Stimulated activated naive B cell treated with anti-CD40 and anti-IgM and Interleukin-4, amounts not matched to agents 10 μg/mL and 1 μg/mL and 100 μg/mL, for 72 hours (primary cell): ENCODE results near the gene TCEANC2.
A peak's percentile ranks its signal among the peaks of the same experiment; 100 is the strongest.
"Not testable (repeated sequence)": the region's sequence is repeated elsewhere in the genome, so short reads cannot be mapped to it uniquely, and the experiment has no call there.

Experiments
- ATAC-seq, 2 donors: fragments of 150-1000 bp; cut with Tn5 transposase; replicated peaks; 2 replicates each; pipeline ENCODE4 v1.10.0; 2021; ENCODE audit warnings: moderate library complexity in 1 of 2
- DNase-seq: peaks from one replicate; pipeline ENCODE4 v3.0.0; 2021
- H3K27ac Mint-ChIP-seq: one replicate; pipeline ENCODE4 v1.8.0; 2022; ENCODE audit warnings: mild to moderate bottlenecking, mixed read lengths
- H3K27me3 Mint-ChIP-seq, 2 donors: one replicate each; pipeline ENCODE4 v1.8.0; 2022; ENCODE audit warnings: mixed read lengths in 2 of 2
- H3K36me3 Mint-ChIP-seq, 2 donors: one replicate each; pipeline ENCODE4 v1.8.0; 2022; ENCODE audit warnings: mixed read lengths in 2 of 2, mild to moderate bottlenecking in 1 of 2
- H3K4me1 Mint-ChIP-seq, 2 donors: one replicate each; pipeline ENCODE4 v1.8.0; 2022; ENCODE audit warnings: mixed read lengths in 2 of 2, mild to moderate bottlenecking in 1 of 2
- H3K4me3 Mint-ChIP-seq, 2 donors: one replicate each; pipeline ENCODE4 v1.8.0; 2022; ENCODE audit warnings: mild to moderate bottlenecking in 2 of 2, mixed read lengths in 2 of 2, moderate library complexity in 1 of 2
- H3K9me3 Mint-ChIP-seq, 2 donors: one replicate each; pipeline ENCODE4 v1.8.0; 2022; ENCODE audit warnings: mixed read lengths in 2 of 2, mild to moderate bottlenecking in 1 of 2

The TCEANC2 gene

DNA sequence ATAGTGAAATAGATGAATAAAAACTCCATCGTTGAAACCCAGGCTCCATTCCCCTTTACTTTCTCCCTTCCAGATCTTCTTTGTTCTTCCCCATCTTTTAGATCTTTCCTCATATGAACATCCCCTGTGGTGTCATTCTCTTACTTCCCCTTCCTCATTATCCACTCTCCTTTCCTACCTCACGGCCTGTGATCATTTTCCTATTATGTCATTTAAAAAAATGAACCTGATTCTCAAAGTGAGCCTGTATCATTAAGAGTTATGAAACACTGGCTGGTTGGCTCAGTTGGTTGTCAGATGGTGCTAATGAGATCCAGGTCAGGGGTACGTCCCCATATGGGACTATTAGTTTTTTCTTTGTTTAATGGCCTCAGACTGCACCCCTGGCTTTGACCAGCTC, 38.3 kb downstream of the TCEANC2 start:
- Mint-ChIP-seq H3K36me3 (peaks cover 16 to 18% of the 10 kb centered on the region in 2 donors), H3K4me1 (peaks cover 2 to 9% of the 10 kb centered on the region in 2 donors), H3K4me3 (no peak overlapping the region), H3K27me3 (no peaks in the 10 kb centered on the region), H3K27ac (no peak overlapping the region), H3K9me3 (no peaks in the 10 kb centered on the region)
- DNase-seq = no peak
- no peak for ATAC-seq

DNA sequence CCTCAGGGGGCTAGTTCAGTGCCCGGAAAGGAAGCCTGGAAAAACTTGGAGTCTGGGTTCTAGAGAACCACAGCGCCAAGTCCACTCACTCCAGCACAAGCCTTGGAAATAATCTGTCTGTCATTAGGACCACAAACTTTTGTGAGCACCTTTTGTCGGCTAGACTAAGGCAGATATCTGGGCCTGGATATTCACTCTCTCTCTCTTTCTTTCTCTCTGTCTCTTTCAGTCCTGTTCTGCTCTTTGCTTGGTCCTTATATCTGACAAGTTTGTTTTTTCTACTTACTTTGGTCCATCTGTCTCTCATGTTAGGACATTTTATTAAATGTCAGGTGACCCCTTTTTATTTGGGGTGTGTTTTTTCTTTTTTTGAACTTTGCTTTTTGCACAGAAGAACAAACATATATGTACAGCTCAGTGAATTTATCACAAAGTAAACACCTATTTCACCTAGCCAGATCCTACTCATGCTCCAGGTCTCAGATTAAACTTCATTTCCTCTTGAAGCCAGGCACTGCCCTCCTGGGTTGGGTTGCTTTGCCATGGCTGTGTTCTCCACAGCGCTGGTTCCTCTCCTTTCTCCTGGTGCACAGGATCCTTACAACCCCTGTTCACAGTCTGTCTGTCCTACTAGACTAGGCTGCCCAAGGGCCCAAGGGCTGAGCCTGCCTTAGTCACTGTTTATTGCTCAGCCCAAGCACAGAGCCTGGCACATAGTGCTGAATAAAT, 40.8 kb downstream of the TCEANC2 start:
- Mint-ChIP-seq H3K4me3 (no peak overlapping the region), H3K9me3 (no peaks in the 10 kb centered on the region), H3K27me3 (no peaks in the 10 kb centered on the region), H3K4me1 (peaks cover 4 to 13% of the 10 kb centered on the region in 2 donors), H3K27ac (no peak overlapping the region), H3K36me3 (peaks cover 21 to 33% of the 10 kb centered on the region in 2 donors)
- no peak for DNase-seq
- ATAC-seq = no peak

DNA sequence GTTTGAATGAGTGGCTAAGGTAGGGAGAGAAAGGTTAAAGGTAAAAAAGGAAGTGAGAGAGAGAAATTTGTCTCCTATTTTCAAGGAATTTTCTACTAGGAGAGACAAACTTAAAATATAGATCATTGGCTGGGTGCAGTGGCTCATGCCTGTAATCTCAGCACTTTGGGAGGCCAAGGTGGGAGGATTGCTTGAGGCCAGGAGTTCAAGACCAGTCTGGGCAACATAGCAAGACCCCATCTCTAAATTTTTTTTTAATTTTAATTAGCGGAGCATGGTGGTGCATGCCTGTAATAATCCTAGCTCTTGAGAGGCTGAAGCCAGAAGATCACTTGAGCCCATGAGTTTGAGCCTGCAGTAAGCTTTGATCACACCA, 41.3 kb downstream of the TCEANC2 start:
- not testable (repeated sequence) for H3K27me3 Mint-ChIP-seq, H3K27ac Mint-ChIP-seq, ATAC-seq, H3K9me3 Mint-ChIP-seq, H3K4me3 Mint-ChIP-seq, DNase-seq
- Mint-ChIP-seq H3K36me3 (peaks cover 21 to 34% of the 10 kb centered on the region in 2 donors), H3K4me1 (peaks cover 4 to 13% of the 10 kb centered on the region in 2 donors)

DNA sequence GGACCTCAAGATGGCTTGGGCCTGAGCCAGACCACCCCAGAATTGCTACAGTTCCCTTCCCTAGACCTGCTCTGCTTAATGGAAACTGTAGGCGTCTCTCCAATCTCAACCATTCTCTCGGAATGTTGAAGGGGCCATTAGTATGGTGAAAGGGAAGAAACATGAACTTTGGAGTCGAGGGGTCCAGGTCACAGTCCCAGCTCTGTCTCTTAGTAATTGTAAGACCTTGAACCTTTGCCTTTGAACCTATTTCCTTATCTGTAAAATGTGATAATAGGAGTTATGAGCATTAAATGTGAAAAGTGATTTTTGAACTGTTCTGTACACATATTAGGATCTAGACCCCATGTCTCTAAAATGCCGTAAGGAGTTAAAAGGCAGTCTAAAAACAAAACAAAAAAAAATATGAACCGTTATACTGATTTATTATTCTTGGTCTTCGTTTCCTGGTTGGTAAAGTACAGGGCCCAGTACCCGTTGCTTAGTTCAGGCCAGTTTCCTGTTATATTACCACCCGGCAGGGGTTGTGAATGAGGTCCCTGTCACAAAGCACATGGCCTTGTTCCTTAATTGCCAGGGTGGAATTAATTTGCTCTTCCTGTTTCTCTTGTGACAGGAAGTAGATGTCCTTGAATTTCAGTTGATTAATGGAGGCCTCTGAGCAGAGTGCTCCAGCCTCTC, 42.3 kb downstream of the TCEANC2 start:
- peaks cover 4 to 13% of the 10 kb centered on the region in 2 donors for H3K4me1 Mint-ChIP-seq
- DNase-seq (no peak), ATAC-seq (no peak)
- no peaks in the 10 kb centered on the region for H3K9me3 Mint-ChIP-seq
- H3K27me3 Mint-ChIP-seq = no peaks in the 10 kb centered on the region
- no peak overlapping the region for H3K27ac Mint-ChIP-seq
- peaks cover 26 to 39% of the 10 kb centered on the region in 2 donors for H3K36me3 Mint-ChIP-seq
- no peak overlapping the region for H3K4me3 Mint-ChIP-seq

DNA sequence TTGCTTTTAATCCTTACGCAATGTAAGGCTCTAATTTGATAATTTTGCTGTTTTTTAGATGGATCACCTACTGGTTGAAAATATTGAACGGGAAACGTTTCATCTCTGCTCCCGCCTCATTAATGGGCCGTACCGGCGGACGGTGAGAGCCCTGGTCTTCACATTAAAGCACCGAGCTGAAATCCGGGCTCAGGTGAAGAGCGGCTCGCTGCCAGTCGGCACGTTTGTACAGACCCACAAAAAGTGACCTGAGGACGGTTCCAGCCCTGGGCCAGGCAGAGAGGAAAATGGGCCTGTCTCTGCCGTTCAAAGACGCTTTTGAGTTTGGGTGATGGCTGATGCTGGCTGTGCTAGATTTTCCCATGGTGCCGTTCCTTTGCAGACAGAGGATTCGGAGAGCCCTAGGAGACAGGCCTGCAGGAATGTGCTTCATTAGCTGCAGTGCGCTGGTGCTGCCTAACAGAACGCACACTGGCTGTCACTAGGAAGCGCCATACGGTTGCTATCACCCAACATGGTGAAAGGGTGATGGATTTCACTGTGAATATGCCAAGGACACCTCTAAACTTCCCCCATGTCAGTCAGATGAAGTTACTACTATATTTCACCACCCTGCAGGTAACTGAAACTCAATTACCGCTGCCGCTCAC, 42.9 kb downstream of the TCEANC2 start:
- no peak for DNase-seq

DNA sequence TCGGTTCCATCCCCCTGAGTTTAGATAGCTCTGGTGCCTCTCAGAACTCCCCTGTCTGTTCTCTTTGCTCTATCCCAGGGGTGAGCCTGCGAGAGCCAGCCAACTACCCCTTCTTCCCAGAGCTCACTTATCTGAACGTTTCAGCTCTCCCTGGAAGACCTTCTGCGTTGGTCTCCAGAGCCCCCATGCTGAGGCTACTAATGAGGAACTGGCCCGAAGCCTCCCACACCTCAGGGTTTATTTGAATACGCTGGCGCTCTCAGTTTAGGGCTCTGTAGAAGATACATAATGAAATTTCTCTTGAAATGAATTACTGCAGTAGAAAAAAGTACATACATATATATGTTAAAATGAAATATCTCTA, 43.5 kb downstream of the TCEANC2 start:
- H3K27ac Mint-ChIP-seq = no peak overlapping the region
- ATAC-seq = peak in 1 of 2 donors; percentile 73
- H3K4me1 Mint-ChIP-seq = peaks cover 4 to 13% of the 10 kb centered on the region in 2 donors
- no peak overlapping the region for H3K4me3 Mint-ChIP-seq
- H3K27me3 Mint-ChIP-seq = no peaks in the 10 kb centered on the region
- no peak for DNase-seq
- no peaks in the 10 kb centered on the region for H3K9me3 Mint-ChIP-seq
- H3K36me3 Mint-ChIP-seq = peaks cover 30 to 43% of the 10 kb centered on the region in 2 donors

More for the DNA sequence above, 42.9 kb downstream of the TCEANC2 start:
- peaks cover 4 to 13% of the 10 kb centered on the region in 2 donors for H3K4me1 Mint-ChIP-seq
- H3K27me3 Mint-ChIP-seq = no peaks in the 10 kb centered on the region
- H3K4me3 Mint-ChIP-seq = no peak overlapping the region
- H3K9me3 Mint-ChIP-seq = no peaks in the 10 kb centered on the region
- peaks cover 31 to 44% of the 10 kb centered on the region in 2 donors for H3K36me3 Mint-ChIP-seq
- ATAC-seq = peak in 1 of 2 donors; percentile 56
- H3K27ac Mint-ChIP-seq = no peak overlapping the region

DNA sequence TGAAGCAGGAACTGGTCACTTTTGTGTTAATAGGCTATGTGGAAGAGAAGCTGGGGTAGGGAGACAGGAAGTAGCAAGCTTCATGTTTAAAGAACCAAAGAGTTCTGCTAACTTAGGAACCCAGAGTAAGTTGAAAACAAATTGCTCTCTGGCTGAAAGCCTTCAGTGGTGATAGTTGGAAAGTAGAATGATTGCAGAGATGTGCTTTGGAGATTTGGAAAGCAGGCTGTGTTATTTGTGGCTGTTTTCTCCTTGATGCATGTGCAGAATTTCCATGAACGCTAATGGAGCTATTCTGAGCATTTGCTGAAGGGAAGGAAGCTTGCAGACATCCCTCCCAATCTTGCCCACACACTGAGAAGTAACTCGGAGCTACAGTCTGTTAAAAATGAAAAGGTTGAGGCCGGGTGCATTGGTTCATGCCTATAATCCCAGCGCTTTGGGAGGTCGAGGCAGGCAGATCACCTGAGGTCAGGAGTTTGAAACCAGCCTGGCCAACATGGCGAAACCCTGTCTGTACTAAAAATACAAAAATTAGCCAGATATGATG, 45.7 kb downstream of the TCEANC2 start:
- Mint-ChIP-seq H3K4me3 (no peak overlapping the region), H3K27me3 (no peaks in the 10 kb centered on the region), H3K36me3 (peaks cover 43 to 53% of the 10 kb centered on the region in 2 donors), H3K4me1 (peaks cover 4 to 13% of the 10 kb centered on the region in 2 donors), H3K27ac (no peak overlapping the region), H3K9me3 (peaks cover 5 to 6% of the 10 kb centered on the region in 2 donors)
- ATAC-seq (no peak), DNase-seq (no peak)

DNA sequence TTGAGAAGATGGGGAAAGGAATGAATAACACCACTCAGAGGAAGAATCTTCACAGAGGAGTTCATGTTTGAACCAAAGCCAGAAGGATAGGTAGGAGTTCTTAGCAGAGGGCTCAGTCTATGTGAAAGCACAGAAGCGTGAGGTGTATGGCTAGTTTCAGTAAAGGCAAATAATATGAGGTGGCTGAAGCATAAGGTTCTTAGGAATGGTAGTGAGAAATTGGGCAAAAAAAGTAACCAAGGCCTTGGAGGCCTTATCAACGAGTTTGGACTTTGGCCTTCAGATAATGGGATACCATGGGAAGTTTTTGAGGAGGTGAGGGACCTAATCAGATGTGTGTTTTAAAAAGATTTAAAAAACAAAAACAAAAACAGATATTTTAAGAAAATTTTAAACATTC, 47.1 kb downstream of the TCEANC2 start:
- no peak for DNase-seq
- no peaks in the 10 kb centered on the region for H3K27me3 Mint-ChIP-seq
- H3K4me1 Mint-ChIP-seq = peaks cover 2 to 7% of the 10 kb centered on the region in 2 donors
- H3K27ac Mint-ChIP-seq = no peak overlapping the region
- H3K4me3 Mint-ChIP-seq = no peak overlapping the region
- H3K36me3 Mint-ChIP-seq = peaks cover 43 to 50% of the 10 kb centered on the region in 2 donors
- ATAC-seq = no peak
- peaks cover 5 to 6% of the 10 kb centered on the region in 2 donors for H3K9me3 Mint-ChIP-seq

DNA sequence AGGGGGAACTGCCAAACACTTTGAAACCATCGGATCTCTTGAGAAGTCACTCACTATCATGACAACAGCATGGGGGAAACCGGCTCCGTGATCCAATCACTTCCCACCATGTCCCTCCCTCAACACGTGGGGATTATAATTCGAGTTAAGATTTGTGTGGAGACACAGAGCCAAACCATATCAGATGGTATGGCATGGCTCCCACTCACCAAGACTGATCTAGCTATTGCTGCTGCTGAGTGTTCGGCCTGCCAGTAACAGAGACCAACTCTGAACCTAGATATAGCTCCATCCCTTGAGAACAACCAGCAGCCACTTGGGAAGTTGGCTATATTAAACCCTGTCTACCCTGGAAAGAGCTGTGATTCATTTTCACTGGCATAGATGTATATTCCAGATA, 50.0 kb downstream of the TCEANC2 start:
- no peak for ATAC-seq
- Mint-ChIP-seq H3K36me3 (peaks cover 27 to 38% of the 10 kb centered on the region in 2 donors), H3K27me3 (no peaks in the 10 kb centered on the region)

DNA sequence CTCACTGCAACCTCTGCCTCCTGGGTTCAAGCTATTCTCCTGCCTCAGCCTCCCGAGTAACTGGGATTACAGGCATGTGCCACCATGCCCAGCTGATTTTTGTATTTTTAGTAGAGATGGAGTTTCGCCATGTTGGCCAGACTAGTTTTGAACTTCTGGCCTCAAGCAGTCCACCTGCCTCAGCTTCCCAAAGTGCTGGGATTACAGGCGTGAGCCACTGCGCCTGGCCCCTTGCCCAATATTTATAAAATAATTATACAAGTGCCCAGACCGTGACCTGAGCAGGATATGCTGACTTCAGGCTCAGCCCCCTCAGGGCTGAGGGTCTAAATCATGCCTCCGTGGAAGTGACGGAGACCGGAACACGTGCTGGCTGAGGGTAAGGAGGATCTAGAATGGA, 51.2 kb downstream of the TCEANC2 start:
- H3K4me1 Mint-ChIP-seq, DNase-seq, H3K27ac Mint-ChIP-seq, H3K9me3 Mint-ChIP-seq, H3K4me3 Mint-ChIP-seq, H3K27me3 Mint-ChIP-seq, ATAC-seq: not testable (repeated sequence)
- H3K36me3 Mint-ChIP-seq = peaks cover 27 to 30% of the 10 kb centered on the region in 2 donors

More for the DNA sequence above, 50.0 kb downstream of the TCEANC2 start:
- H3K27ac Mint-ChIP-seq = no peak overlapping the region
- no peak overlapping the region for H3K4me3 Mint-ChIP-seq
- H3K4me1 Mint-ChIP-seq = no peaks in the 10 kb centered on the region
- no peak for DNase-seq
- H3K9me3 Mint-ChIP-seq = peaks cover 5 to 6% of the 10 kb centered on the region in 2 donors

DNA sequence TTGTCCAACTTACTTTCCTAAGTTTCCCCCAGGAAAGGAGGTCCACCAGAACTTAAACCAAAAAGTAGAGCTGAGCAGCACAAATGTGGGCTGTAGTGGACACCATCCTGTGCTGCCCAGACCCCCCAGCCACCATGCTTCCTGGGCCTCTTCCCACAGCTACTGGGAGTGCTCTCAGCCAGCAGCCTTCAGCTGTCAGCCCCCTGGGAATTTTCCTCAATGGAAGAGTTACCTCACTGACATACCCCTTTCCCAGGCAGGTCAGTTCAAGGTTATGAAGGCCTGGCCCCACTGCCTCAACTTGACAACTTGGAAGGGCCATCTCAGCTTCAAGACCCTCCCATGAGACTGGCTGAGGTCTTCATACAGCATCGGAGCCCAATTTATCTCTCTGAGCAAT, 51.7 kb downstream of the TCEANC2 start:
- ATAC-seq (no peak), DNase-seq (no peak)
- Mint-ChIP-seq H3K9me3 (peaks cover 5 to 6% of the 10 kb centered on the region in 2 donors), H3K36me3 (peaks cover 27 to 30% of the 10 kb centered on the region in 2 donors), H3K27me3 (no peaks in the 10 kb centered on the region), H3K27ac (no peak overlapping the region), H3K4me3 (no peak overlapping the region), H3K4me1 (no peaks in the 10 kb centered on the region)

DNA sequence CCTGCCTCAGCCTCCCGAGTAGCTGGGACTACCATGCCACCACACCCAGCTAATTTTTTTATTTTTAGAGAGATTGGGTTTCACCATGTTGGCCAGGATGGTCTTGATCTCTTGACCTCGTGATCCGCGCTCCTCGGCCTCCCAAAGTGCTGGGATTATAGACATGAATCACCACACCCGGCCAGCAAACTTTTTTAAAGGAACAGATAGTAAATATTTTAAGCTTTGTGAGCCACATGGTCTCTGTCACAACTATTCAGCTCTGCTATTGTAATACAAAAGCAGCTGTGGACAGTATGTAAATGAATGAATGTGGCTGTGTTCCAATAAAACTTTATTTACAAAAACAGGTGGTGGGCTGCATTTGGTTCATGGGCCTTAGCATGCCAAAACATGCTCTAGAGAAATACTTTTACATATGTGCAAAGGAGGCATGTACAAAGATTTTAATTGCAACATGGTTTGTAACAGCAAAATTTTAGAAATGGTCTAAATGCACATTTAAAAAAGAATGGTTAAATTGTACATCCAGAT, 52.4 kb downstream of the TCEANC2 start:
- Mint-ChIP-seq H3K4me1 (no peaks in the 10 kb centered on the region), H3K4me3 (no peak overlapping the region), H3K27ac (no peak overlapping the region), H3K27me3 (no peaks in the 10 kb centered on the region), H3K36me3 (peaks cover 22 to 24% of the 10 kb centered on the region in 2 donors), H3K9me3 (peaks cover 5 to 6% of the 10 kb centered on the region in 2 donors)
- ATAC-seq (no peak), DNase-seq (no peak)

DNA sequence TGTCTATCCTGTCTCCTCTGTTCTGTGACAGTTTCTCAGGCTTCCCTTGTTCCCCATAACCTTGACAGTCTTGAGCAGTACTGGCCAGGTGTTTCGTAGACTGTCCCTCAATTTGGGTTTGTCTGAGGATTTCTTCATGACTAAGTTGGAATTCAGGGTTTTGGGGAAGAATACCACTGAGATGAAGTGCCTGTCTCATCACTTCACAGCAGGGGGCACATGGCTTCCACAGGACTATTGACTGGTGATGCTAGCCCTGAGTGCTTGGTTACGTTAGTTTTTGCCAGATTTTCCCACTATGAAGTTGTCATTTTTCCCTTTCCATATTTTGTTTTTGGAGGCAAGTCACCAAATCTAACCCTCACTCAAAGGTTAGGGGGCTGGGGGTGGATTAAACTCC, 53.7 kb downstream of the TCEANC2 start:
- Mint-ChIP-seq H3K4me1 (no peaks in the 10 kb centered on the region), H3K27ac (no peak overlapping the region), H3K9me3 (peaks cover 5 to 6% of the 10 kb centered on the region in 2 donors), H3K36me3 (peaks cover 12 to 14% of the 10 kb centered on the region in 2 donors), H3K4me3 (no peak overlapping the region), H3K27me3 (no peaks in the 10 kb centered on the region)
- DNase-seq = no peak
- no peak for ATAC-seq

DNA sequence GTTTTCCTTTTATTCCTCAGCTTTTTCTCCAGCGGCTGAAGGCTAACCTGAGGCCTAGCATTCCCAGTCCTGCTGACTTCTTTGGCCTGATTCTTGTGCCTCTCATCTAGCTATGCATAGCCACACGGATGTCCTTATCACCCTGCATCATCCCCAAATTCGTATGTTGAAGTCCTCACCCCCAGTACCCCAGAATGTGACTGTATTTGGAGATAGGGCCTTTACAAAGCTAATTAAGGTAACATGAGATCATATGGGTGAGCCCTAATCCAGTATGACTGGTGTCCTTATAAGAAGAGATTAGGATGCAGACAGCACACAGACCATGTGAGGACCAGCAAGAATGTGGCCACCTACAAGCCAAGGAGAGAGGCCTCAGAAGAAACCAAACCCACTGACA, 54.7 kb downstream of the TCEANC2 start:
- Mint-ChIP-seq H3K4me3 (no peak overlapping the region), H3K27ac (no peak overlapping the region), H3K36me3 (peaks cover 2 to 4% of the 10 kb centered on the region in 2 donors), H3K27me3 (no peaks in the 10 kb centered on the region), H3K9me3 (peaks cover under 1% of the 10 kb centered on the region in 2 donors), H3K4me1 (no peaks in the 10 kb centered on the region)
- DNase-seq (no peak), ATAC-seq (no peak)
